BLaER1 (cell line): ENCODE measurements around the gene SERPIND1.
"Not testable (repeated sequence)": the region's sequence is repeated elsewhere in the genome, so short reads cannot be mapped to it uniquely, and the experiment has no call there.

Experiments
- H3K27ac ChIP-seq: shearing (Covaris generic); formaldehyde crosslinking; 2 replicates; pipeline ENCODE4 v1.8.1; 2022
- H3K27me3 ChIP-seq: shearing (Covaris generic); formaldehyde crosslinking; 2 replicates; pipeline ENCODE4 v1.8.1; 2022
- H3K36me3 ChIP-seq: shearing (Covaris generic); formaldehyde crosslinking; 2 replicates; pipeline ENCODE4 v1.8.1; 2022
- H3K4me1 ChIP-seq: shearing (Covaris generic); formaldehyde crosslinking; 2 replicates; pipeline ENCODE4 v1.8.1; 2022
- H3K4me2 ChIP-seq: shearing (Covaris generic); formaldehyde crosslinking; 2 replicates; pipeline ENCODE4 v1.8.1; 2022
- H3K4me3 ChIP-seq: shearing (Covaris generic); formaldehyde crosslinking; 2 replicates; pipeline ENCODE4 v1.8.1; 2022
- H3K9ac ChIP-seq: shearing (Covaris generic); formaldehyde crosslinking; 2 replicates; pipeline ENCODE4 v1.8.1; 2022
- H3K9me3 ChIP-seq: shearing (Covaris generic); formaldehyde crosslinking; 2 replicates; pipeline ENCODE4 v1.8.1; 2022
- H4K20me1 ChIP-seq: shearing (Covaris generic); formaldehyde crosslinking; 2 replicates; pipeline ENCODE4 v1.8.1; 2022
- Cebpa-rat ChIP-seq: shearing (Covaris generic); IDR thresholded peaks from 2 replicates; pipeline ENCODE4 v1.8.1; 2022

SERPIND1 gene

GRCh38 chr22:20810645-20811044 is 36.7 kb downstream of the SERPIND1 start:
- Histone ChIP-seq H3K9me3 (no peaks in the 10 kb centered on the region), H3K27me3 (no peaks in the 10 kb centered on the region), H3K4me1 (peaks cover 43% of the 10 kb centered on the region), H3K9ac (no peak overlapping the region), H3K27ac (no peak overlapping the region), H3K4me3 (no peak overlapping the region), H4K20me1 (peaks cover 18% of the 10 kb centered on the region), H3K4me2 (no peak overlapping the region), H3K36me3 (peaks cover 88% of the 10 kb centered on the region)
- no peak for TF ChIP-seq Cebpa-rat

GRCh38 chr22:20811171-20811570 is 37.3 kb downstream of the SERPIND1 start:
- peaks cover 88% of the 10 kb centered on the region for H3K36me3 ChIP-seq
- no peak overlapping the region for H3K4me2 ChIP-seq

DNA sequence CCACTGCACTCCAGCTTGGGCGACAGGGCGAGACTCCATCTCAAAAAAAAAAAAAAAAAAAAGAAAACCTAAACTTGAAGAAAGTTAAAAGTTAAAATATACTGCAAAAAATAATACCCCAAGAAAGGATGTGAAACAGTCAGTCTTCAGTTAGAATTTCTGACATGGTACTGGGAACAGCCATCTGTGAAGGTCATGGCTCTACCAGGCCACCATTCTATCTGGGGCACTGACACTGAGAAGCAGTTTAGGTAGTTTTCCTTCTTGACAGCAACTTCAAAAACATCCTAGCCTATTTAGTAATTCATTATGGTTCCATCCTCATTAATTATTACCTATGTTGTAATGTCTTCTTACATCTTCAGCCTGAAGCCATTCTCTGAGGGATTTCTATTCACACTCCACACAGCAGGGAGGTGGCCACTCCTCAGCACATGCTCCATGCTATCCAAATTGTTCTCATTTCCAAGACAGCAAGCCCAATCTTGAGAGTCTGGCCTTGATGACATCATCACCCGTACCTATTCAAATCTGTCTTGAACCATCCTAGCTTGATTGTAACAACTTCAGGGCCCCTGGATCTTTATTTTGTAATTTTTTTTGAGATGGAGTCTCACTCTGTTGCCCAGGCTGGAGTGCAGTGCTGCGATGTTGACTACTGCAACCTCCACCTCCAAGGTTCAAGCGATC is 38.2 kb downstream of the SERPIND1 start:
- Histone ChIP-seq H3K4me2 (no peak overlapping the region), H3K4me1 (peaks cover 43% of the 10 kb centered on the region), H3K27me3 (no peaks in the 10 kb centered on the region), H3K36me3 (peaks cover 88% of the 10 kb centered on the region), H4K20me1 (peaks cover 18% of the 10 kb centered on the region), H3K9me3 (no peaks in the 10 kb centered on the region), H3K27ac (no peak overlapping the region), H3K4me3 (no peak overlapping the region), H3K9ac (no peak overlapping the region)
- TF ChIP-seq Cebpa-rat = no peak

More at GRCh38 chr22:20811171-20811570, 37.3 kb downstream of the SERPIND1 start:
- Histone ChIP-seq H3K4me1 (peaks cover 43% of the 10 kb centered on the region), H3K27me3 (no peaks in the 10 kb centered on the region), H3K27ac (no peak overlapping the region), H3K4me3 (no peak overlapping the region), H3K9me3 (no peaks in the 10 kb centered on the region), H4K20me1 (peaks cover 18% of the 10 kb centered on the region), H3K9ac (no peak overlapping the region)
- no peak for TF ChIP-seq Cebpa-rat

- Histone ChIP-seq H3K4me1 (peaks cover 35% of the 10 kb centered on the region), H3K36me3 (peaks cover 88% of the 10 kb centered on the region), H3K27me3 (no peaks in the 10 kb centered on the region), H3K9me3 (no peaks in the 10 kb centered on the region), H4K20me1 (peaks cover 18% of the 10 kb centered on the region), H3K27ac (no peak overlapping the region), H3K4me3 (no peak overlapping the region), H3K4me2 (no peak overlapping the region), H3K9ac (no peak overlapping the region)
- TF ChIP-seq Cebpa-rat = no peak
These were observed 39.1 kb downstream of the SERPIND1 start for GRCh38 chr22:20813056-20813455.

DNA sequence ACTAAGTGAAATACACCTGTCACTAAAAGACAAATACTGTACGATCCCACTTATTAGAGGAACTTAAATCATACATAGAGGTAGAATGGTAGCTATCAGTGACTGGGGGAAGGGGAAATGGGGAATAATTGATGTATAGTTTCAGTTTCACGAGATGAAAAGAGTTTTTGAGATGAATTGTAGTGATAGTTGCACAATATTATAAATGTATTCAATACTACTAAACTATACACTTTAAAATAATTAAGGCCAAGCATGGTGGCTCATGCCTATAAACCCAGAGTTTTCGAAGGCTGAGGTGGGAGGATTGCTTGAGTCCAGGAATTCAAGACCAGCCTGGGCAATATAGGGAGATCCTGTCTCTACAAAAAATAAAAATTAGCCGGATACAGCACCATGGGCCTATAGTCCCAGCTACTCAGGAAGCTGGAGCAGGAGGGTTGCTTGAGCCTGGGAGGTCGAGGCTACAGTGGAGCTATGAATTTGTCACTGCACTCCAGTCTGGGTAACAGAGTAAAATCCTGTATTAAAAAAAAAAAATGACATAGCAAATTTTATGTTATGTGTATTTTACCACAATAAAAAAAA is 40.4 kb downstream of the SERPIND1 start:
- H3K27me3 ChIP-seq = no peaks in the 10 kb centered on the region

DNA sequence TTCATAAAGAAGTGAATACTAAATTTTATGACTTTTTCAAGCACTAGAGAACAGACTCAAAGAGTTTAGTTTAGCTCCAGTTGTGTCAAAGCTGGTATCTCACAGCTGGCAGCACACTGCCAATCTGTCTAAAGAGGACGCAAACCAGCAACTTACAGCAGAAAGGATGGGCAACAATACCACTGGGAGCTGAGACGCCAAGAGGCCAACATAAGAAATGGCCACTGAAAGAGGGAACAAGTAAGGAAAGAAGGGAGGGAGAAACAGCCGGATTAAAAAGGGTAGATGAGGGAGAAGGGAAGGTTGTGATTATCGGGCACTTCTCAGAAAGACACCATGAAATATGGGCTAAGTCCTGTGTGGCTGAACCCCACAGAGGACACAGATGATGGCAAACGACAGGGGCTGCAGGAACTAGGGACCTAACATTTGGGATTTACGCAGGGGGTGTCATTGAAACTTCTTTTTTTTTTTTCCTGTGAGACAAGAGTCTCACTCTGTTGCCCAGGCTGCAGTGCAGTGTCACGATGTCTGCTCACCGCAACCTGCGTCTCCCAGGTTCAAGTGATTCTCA is 41.7 kb downstream of the SERPIND1 start:
- Histone ChIP-seq H3K36me3 (peaks cover 99% of the 10 kb centered on the region), H3K9ac (no peak overlapping the region), H4K20me1 (no peaks in the 10 kb centered on the region), H3K27me3 (no peaks in the 10 kb centered on the region), H3K4me2 (no peak overlapping the region), H3K9me3 (no peaks in the 10 kb centered on the region), H3K4me3 (no peak overlapping the region), H3K27ac (no peak overlapping the region), H3K4me1 (peaks cover 10% of the 10 kb centered on the region)
- TF ChIP-seq Cebpa-rat = no peak

More for the DNA sequence above, 40.4 kb downstream of the SERPIND1 start:
- Histone ChIP-seq H3K9me3 (no peaks in the 10 kb centered on the region), H4K20me1 (peaks cover 5% of the 10 kb centered on the region), H3K4me1 (peaks cover 22% of the 10 kb centered on the region), H3K4me3 (no peak overlapping the region), H3K36me3 (peaks cover 98% of the 10 kb centered on the region), H3K9ac (no peak overlapping the region), H3K4me2 (no peak overlapping the region), H3K27ac (no peak overlapping the region)
- TF ChIP-seq Cebpa-rat = no peak

- Histone ChIP-seq H3K36me3 (peaks cover 99% of the 10 kb centered on the region), H3K9me3 (no peaks in the 10 kb centered on the region), H3K27me3 (no peaks in the 10 kb centered on the region), H4K20me1 (no peaks in the 10 kb centered on the region), H3K4me3 (no peak overlapping the region), H3K4me2 (no peak overlapping the region), H3K4me1 (peaks cover under 1% of the 10 kb centered on the region; the same call in 1 of the 2 replicates), H3K9ac (no peak overlapping the region), H3K27ac (no peak overlapping the region)
- TF ChIP-seq Cebpa-rat = no peak
These were observed 42.6 kb downstream of the SERPIND1 start for GRCh38 chr22:20816559-20816958.

DNA sequence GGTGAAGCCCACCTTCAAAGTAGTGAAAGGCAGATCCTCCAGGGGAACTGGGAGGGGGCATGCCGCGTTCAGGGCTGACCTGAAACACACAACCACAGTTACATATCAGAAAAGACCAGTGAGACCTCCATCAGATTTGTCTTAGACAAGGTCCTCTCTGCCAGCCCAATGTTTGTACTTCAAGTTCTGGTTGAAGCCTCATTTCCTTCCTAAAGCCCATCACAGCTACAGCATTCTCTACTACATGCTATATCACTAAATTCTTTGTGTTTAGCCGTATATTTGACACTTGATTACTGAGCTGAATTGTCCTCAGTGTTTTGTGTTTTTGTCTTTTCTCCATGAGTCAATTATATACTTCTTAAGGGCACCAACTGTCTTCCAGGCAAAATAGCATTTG is 44.6 kb downstream of the SERPIND1 start:
- Histone ChIP-seq H4K20me1 (no peaks in the 10 kb centered on the region), H3K36me3 (peaks cover 97% of the 10 kb centered on the region), H3K27me3 (no peaks in the 10 kb centered on the region), H3K27ac (no peak overlapping the region), H3K4me3 (no peak overlapping the region), H3K9ac (no peak overlapping the region), H3K4me1 (no peaks in the 10 kb centered on the region), H3K9me3 (no peaks in the 10 kb centered on the region), H3K4me2 (no peak overlapping the region)
- no peak for TF ChIP-seq Cebpa-rat

GRCh38 chr22:20819471-20819870 is 45.6 kb downstream of the SERPIND1 start:
- Histone ChIP-seq H3K4me2 (no peak overlapping the region), H3K9ac (no peak overlapping the region), H3K4me3 (no peak overlapping the region), H3K27me3 (no peaks in the 10 kb centered on the region), H4K20me1 (no peaks in the 10 kb centered on the region), H3K27ac (no peak overlapping the region), H3K36me3 (peaks cover 97% of the 10 kb centered on the region), H3K4me1 (no peaks in the 10 kb centered on the region), H3K9me3 (no peaks in the 10 kb centered on the region)
- TF ChIP-seq Cebpa-rat = no peak

GRCh38 chr22:20821717-20822239 is 47.9 kb downstream of the SERPIND1 start:
- peaks cover 97% of the 10 kb centered on the region for H3K36me3 ChIP-seq
- H3K4me1 ChIP-seq, H3K4me3 ChIP-seq, H3K27ac ChIP-seq, H3K9ac ChIP-seq, H3K9me3 ChIP-seq, H3K4me2 ChIP-seq, H3K27me3 ChIP-seq, H4K20me1 ChIP-seq: not testable (repeated sequence)
